DMS153 (cell line): ENCODE results near the gene B3GNT7.

Experiments
- DNase-seq: peaks from one replicate; lab custom pipeline; 2025; lab: John Stamatoyannopoulos, UW

B3GNT7 gene

GRCh38 chr2:231384109-231384435, 11.4 kb upstream of the B3GNT7 start:
- no peak for DNase-seq

- DNase-seq = no peak
Measured at GRCh38 chr2:231384970-231385369, 10.5 kb upstream of the B3GNT7 start.

GRCh38 chr2:231385429-231385828, 10.1 kb upstream of the B3GNT7 start:
- no peak for DNase-seq

DNA sequence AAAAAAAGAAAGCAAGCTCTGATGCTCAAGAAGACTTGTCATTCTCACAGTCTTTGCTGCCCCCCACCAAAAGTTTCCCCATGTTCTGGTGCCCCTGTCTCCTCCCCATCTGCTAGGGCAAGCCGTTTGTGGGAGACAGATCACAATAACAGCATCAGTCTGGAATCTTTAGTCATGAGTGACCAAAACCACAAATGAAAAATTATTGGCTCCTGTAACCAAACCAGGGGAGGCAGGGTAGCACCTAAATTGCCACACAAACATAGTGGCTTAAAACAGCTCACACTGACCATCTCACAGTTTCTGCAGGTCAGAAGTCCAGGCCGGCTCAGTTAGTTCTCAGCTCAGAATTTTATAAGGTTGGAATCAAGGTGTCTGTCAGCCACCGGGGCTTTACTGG, 9.1 kb upstream of the B3GNT7 start:
- DNase-seq = no peak

GRCh38 chr2:231387904-231388724, 7.4 kb upstream of the B3GNT7 start:
- no peak for DNase-seq

GRCh38 chr2:231388725-231389346, 6.7 kb upstream of the B3GNT7 start:
- DNase-seq = no peak

- DNase-seq = no peak
Measured at GRCh38 chr2:231390667-231391066, 4.8 kb upstream of the B3GNT7 start.

GRCh38 chr2:231391981-231392380, 3.5 kb upstream of the B3GNT7 start:
- no peak for DNase-seq

GRCh38 chr2:231392431-231393148, 2.9 kb upstream of the B3GNT7 start:
- DNase-seq = no peak

GRCh38 chr2:231393149-231394131, 2.1 kb upstream of the B3GNT7 start:
- DNase-seq = no peak

DNA sequence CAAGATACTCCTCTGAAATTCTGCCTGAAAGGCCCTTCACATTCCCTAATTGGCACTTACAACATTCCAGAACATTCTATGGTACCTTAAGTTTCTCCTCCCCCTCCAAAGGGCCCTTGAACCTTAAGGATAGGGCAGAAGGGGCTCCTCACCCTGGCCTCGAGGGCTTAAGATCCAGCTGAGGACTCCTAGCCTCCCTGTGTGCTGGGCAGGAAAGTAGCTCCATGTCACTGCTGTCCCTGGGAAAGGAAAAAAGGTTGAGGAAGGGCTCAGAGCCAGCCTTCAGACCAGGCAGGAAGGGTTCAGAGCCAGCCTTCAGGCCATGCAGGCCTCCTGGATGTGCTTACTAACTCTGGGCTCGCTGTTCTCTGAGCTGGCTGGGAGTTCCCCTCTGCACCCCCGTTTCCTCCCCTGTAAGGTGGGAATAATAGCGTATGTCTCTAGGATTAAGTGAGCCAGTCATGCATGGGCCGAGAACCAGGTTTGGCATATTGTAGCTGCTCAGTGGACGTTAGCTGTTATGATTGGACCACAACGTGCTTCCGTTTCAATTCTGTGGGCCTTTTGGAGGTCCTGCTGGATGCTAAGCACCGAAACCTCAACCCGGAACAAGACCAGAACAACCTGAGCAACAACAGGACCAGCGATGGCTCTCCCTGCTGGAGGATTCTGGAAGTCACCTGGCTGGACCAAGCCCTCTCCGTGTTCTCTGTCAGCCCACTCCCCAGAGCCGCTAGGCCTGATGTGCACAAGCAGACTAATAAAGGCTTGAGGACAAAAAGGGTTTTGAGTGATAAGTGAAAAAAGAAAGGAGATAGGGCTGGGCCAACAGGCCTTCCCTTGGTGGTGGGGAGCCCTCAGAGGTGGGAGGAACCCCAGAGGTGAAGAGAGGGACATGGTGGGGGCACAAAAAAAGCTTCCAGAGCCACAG, 1.0 kb upstream of the B3GNT7 start:
- DNase-seq = no peak

GRCh38 chr2:231396058-231396821, 730 bp downstream of the B3GNT7 start:
- no peak for DNase-seq

DNA sequence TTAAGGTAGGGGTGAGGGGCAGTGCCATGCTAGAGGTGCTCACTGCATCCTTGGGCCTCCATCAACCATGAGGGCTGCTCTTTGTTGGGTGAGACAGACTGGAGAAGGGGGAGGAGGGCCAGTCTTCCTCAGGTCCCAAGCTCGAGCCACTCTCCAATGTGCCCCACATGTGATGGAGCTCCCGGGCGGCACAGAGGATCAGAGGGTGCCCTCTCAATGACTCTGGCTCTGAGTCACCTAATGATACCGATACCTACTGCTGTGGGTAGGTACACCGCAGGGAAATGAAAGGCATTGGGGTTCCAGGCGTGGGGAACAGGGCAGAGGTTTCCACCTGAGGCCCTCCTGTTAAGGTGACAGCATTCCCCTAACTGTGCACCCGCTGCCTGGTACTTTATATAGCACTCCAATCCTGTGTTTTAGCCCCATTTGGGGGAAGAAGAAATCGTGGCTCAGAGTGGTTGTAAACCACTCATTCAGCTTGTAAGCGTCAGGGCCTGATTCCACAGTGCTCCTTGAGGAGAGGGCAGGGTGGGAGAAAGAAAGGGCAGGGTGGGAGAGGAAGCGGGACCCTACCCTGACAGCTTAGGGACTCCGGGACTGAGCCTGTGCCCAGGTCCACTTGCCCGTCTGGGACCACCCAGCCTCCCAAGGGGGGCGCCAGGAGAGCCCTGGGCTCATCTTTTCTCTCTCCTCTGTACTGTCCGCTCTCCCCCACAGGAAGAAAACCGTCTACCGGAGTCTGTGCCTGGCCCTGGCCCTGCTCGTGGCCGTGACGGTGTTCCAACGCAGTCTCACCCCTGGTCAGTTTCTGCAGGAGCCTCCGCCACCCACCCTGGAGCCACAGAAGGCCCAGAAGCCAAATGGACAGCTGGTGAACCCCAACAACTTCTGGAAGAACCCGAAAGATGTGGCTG, 1.8 kb downstream of the B3GNT7 start:
- no peak for DNase-seq

- DNase-seq = no peak
Measured at GRCh38 chr2:231397928-231398294, 2.4 kb downstream of the B3GNT7 start.

- no peak for DNase-seq
Measured at GRCh38 chr2:231398585-231398984, 3.1 kb downstream of the B3GNT7 start.

DNA sequence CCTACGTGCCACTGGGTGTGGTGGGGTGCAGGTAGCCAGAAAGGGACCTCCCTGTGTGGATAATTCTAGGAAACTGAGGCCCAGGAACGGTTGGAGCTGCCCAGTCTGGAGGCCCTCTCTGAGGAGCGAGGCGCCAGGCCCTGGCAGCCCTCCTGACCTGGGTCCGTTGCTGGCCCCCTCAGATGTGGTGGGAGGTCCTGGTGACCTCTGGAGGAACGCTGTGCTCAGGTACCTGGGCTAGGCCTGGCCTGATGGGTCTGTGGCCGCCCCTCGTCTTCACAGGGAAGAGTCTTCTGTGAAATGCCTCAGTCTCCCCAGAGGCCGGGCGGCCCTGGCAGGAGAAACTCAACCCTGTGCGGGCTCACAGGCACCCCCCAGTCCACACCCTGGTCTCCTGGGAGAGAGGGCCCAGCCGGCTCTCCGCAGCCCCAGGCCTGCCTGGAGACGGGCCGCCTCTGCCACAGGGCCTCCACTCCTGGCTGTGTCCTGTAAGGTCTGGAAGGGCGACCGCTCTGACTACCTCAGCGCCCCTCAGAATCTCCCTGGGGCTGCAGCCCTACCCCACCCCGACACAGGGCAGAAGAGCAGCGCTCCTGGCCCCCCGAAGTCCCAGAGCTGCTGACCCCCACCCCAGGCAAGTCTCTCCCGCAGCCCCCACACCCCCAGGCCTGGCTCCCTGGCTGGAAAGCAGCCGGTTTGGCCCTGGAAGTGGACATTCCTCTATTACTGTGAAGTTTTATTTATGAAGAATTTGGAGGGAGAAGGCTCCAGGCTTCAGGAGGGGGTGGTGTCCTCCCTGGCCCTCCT, 3.7 kb downstream of the B3GNT7 start:
- DNase-seq = no peak

DNA sequence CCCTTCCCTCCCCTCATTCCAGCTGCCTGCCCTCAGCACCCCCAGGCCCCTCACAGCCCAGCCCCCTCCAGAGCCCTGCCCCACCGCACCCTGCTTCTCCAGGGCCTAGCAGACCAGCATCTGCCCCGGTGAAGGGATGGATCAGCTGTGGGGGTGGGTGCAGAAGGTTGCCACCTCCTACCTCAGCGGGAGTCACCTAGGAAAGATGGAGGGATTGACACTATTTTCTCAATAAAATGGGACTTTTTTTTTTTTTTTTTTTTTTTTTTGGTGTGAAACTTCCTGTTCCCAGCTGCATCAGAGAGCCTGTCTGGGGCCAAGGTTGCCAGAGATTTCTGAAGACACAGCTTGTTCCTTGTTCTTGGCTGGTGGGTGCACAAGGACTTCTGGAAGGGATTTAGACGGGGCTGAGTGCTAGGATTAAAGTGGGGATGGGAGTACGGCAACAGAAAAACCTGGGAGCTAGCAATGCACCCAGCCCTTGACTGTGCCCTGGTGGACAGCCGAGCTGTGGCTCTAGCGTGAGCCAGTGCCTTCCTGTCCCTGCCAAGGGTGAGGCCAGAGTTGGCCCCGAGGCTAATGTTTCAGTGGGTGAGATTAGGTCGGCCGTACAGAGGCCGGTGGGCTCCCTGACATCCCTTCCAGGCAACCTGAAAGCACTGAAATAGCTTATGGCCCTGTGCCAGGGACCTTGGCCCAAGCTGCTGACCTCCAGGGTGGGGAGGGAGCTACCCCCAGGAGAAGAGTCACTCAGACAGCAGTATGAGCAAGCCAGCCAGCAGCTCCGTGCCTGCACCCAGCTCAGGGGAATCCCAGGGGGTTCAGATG, 4.6 kb downstream of the B3GNT7 start:
- no peak for DNase-seq
